Activated naive CD8-positive, alpha-beta T cell treated with anti-CD3 and anti-CD28 coated beads, Interleukin-2, amount 50 U/mL, for 16 hours (primary cell): ENCODE measurements around the gene DPM1.
"Not testable (repeated sequence)": the region's sequence is repeated elsewhere in the genome, so short reads cannot be mapped to it uniquely, and the experiment has no call there.

Experiments
- DNase-seq: peaks from one replicate; pipeline ENCODE4 v3.0.0-alpha.2; 2020; ENCODE audit warnings: low read depth, low spot score

Gene DPM1

DNA sequence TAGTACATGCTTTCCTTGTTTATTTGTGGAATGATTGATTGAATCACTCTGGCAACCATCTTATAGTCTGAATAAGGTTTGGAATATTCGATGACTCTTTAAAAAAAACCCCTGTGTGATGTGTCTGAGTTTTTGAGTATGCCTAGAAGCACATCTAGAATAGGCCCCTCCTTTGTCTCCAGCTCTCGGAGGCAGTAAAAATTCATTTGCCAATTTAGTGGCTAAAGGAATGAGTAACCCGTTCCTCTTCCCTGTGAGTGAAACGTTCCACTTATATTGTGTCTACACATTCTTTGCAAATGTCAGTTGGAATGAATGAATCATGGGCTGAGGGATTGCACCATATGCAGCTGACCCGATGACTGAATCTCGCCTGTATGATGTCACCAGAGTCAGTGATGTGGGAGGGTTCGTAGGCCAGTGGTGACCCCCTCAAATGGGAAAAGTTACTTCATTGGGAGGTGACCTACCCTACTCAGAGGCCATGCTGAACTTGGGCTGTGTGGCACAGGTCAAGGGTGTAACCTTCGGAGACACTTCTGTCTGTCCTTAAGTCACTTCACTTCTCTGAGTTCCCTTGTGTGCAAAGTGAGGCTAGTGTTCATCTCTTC lies 21.8 kb upstream of the DPM1 start:
- no peak for DNase-seq

DNA sequence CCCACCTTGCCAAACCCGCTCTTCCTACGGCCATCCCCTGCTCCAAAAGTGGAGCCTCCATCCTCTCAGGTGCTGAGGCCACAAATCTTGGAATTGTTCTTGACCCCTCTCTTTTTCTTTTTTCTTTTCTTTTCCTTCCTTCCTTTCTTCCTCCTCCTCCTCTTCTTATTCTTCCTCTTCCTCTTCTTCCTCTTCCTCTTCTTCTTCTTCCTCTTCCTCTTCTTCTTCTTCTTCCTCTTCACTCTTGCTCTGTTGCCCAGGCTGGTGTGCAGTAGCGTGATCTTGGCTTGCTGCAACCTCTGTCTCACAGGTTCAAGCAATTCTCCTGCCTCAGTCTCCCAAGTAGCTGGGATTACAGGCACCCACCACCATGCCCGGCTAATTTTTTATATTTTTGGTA lies 20.2 kb upstream of the DPM1 start:
- not testable (repeated sequence) for DNase-seq

DNA sequence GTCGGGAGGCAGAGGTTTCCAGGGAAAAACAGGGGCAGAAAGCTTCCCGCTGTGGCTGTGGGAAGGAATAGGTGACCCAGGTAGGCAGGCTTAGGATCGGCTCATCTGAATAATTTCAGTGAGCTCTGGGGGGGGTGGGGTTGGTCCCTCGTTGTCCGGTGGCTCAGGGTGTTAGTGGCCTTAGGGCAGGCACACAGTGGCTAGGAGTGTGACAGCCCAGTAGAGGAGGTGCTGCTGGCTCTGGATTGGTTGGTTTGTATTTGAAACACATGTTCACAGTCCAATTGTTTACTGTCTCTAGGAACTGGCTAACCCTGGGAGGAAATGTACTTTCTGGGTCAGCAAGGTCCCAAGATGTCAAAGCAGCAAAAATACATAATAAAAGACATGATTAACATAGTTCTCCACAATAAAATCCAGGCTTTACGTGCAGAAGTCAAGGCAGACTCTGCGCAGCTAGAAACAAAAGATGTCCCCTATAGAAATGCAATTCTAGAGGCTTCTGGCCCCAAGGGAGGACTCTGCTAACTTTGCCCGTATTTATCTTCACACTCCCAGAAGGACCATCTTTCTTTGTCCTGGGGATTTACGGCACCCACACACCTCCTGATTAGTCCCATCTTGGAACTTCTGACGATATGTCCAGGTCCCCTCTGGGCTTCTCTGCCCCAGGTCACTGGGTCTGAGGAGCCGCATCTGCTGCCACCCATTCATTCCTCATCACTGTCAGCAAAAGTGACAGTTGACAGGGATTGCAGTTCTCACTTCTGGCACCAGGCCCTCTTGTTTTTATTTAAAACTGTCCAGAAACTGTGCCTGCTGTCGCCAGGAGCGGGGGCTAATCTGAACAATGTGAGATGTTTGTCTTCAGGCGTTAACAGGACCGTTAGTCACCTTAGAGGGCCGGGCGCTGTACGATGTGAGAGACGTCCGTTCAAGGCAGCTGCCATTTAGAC lies 19.0 kb upstream of the DPM1 start:
- no peak for DNase-seq

DNA sequence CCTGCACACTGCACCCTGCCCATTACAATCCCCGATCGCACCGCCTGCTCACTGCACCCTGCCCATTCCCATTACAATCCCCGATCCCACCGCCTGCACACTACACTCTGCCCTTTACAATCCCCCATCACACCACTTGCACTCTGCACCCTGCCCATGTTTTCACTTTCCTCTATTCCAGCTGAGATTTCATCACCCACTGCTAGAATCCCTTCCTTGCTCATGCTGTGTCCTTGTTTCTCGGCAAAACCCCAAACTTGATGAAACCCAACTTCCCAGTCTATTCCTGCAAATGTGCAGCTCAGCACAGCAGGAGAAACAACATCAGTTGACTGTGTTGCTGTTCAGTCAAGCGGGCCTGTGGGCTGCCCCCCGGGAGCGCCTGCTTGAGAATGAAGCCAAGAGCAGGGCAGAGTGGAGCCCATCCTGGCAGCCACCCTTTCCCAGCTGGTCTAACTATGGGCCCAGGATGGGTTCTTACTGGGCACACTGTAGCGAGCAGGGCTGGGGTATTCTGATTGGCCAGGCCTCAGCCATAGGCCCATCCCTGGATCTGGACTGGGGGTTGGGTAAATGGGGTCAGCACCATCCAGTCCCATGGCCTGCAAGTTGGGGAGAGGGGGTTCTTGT lies 17.5 kb upstream of the DPM1 start:
- DNase-seq = no peak

DNA sequence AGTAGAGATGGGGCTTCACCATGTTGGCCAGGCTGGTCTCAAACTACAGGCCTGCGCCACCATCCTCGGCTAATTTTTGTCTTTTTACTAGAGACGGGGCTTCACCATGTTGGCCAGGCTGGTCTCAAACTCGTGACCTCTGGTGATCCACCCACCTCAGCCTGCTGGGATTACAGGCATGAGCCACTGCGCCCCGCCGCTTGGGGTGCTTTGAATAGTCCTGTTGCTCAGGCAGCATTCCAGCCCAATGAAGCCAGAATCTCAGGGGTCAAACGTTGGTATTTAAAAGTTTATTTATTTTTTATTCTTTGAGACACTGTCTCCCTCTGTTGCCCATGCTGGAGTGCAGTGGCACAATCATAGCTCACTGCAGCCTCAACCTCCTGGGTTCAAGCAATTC lies 11.6 kb upstream of the DPM1 start:
- DNase-seq = no peak

DNA sequence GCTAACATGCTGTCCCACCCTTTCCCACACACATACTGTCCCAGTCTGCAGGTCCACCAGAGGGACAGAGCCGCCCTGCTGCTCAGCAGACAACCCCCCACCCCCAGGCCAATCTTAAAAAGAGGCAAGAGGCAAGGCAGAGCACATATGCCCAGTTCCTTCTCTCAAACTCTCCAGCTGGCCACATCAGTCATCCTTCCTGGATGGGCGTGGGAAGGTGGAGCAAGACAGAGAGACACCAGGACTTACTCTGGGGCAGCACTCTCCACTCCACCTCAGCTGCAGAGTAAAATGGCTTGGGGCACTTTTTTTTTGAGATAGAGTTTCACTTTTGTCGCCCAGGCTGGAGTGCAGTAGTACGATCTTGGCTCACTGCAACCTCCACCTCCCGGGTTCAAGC lies 11.1 kb upstream of the DPM1 start:
- no peak for DNase-seq

DNA sequence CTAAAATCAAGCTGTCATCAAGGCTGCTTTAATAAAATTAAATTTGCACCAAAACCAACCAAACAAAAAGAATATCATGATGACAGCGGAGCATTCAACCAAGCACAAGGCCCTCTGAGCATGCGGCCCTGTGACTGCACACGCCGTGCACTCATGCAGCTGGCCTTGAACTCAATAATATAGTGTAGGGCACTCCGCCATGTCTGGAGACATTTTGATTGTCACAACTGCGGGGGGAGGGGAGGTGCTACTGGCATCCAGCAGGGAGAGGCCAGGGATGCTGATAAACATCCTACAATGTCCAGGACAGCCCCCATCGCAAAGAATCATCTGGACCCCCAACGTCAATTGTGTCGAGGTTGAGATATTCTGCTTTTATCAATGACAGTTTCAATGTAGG lies 10.0 kb upstream of the DPM1 start:
- no peak for DNase-seq

DNA sequence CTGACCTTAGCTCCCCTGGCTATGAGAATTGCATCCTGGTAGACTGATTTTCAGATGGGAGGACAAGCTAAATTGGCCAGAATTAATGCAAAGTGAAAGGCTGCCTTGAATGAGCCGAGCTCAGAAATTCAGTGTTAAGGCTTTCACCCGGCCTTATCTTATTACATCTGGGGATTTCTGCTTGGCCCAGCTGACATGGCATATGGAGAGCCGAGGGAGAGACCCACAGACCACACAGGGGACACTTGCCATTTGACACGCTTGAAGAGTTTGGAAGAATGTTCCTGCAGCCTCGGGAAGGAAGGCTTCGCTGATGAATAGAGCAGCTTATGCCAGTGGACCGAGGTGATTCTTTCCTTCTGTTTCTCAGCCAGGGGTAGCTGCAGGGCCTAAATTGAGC lies 9.3 kb upstream of the DPM1 start:
- no peak for DNase-seq

DNA sequence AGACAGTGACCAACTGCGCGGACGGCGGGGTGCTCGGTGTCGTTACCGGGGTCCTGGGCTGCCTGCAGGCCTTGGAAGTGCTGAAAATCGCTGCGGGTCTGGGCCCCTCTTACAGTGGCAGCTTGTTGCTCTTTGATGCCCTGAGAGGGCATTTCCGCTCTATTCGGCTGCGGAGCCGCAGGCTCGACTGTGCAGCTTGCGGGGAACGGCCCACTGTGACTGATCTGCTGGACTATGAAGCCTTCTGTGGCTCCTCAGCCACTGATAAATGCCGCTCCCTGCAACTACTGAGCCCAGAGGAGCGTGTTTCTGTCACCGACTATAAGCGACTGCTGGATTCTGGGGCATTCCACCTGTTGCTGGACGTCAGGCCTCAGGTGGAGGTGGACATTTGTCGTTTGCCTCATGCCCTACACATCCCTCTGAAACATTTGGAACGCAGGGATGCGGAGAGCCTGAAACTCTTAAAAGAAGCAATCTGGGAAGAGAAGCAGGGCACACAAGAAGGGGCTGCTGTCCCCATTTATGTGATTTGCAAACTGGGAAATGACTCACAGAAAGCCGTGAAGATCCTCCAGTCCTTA lies 1.3 kb upstream of the DPM1 start:
- no peak for DNase-seq

DNA sequence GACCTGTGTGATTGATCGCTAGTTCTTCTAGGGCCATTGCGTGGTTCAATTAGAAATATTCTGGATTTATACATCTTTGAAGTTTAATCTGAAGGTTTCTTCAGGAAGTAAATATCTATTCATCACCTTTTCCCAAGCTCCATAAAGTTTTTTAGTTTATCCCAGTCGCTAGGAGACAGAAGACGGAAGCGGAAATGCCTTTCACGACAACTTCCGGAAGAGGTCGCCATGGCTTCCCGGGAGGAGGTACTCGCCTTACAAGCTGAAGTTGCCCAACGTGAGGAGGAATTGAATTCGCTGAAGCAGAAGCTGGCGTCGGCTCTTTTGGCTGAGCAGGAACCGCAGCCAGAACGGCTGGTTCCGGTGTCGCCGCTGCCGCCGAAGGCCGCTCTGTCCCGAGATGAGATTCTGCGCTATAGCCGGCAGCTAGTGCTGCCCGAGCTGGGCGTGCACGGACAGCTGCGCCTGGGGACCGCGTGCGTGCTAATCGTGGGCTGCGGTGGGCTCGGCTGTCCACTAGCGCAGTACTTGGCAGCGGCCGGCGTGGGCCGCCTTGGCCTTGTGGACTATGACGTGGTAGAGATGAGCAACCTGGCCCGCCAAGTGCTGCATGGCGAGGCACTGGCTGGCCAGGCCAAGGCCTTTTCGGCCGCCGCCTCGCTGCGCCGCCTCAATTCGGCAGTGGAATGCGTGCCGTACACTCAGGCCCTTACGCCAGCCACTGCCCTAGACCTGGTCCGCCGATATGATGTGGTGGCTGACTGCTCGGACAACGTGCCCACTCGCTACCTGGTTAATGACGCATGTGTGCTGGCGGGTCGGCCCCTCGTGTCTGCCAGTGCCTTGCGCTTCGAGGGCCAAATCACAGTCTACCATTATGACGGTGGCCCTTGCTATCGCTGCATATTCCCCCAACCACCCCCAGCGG lies 547 bp upstream of the DPM1 start, which contains the start of gene MOCS3:
Gene MOCS3, plus strand, starts transcription at position 204 of the 928 bp plus-strand sequence. Its CDS starts 25 bp downstream, at position 229.
- DNase-seq = peak; percentile 69

DNA sequence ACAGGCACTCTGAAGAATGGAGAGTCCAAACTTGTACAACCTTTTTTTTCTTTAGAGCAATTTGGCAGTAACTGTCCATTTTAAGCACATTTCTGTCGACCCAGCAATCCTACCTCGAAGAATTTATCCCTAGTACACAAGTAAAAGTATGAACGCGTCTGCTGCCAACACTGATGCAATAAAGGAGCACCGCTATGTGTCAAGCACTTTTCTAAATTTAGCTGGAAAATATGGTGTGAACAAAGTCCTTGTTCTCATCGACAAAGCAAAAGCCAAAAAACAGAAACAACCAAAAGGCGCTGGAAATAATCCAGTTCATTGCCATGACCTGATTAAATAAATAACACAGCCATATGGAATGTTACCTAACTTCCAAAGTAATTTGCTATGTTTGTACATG lies 1.1 kb downstream of the DPM1 start:
- DNase-seq = no peak

DNA sequence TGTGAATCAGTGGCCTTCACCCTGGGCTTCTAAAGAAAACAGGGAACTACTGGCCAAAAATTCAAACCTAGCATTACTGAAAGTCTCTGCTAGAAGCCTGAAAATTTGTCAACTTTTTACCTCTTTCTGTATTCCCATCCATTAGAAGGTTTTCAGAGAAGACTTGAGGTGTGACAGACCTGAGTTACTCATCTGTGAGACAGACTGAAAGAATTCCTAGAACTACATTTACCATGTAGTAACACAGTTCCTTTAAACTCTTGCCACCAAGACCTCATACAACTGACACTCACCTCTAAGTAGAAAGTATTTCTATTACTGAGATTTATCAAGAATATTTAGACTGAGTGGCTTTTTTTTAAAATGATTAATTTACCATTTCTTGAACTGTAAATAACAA lies 4.5 kb downstream of the DPM1 start:
- DNase-seq = no peak

DNA sequence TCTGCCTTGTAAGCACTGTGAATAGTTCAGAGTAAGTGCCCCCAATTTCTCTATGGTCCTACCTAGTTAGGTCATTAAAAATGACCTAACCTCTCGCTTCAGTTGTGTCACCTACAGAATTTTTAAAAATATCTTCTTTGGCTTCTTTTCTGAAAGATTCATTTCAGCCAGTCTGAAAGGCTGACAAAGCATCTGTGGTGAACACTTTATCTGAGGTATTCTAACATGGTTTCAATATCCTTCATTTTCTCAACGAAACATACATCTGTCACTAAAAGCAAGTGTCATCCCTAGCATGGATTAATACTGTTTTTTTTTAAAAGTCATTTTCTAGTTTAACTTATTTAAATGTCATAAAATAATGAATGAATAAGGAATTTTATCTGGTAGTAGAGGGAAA lies 5.1 kb downstream of the DPM1 start:
- DNase-seq = no peak

DNA sequence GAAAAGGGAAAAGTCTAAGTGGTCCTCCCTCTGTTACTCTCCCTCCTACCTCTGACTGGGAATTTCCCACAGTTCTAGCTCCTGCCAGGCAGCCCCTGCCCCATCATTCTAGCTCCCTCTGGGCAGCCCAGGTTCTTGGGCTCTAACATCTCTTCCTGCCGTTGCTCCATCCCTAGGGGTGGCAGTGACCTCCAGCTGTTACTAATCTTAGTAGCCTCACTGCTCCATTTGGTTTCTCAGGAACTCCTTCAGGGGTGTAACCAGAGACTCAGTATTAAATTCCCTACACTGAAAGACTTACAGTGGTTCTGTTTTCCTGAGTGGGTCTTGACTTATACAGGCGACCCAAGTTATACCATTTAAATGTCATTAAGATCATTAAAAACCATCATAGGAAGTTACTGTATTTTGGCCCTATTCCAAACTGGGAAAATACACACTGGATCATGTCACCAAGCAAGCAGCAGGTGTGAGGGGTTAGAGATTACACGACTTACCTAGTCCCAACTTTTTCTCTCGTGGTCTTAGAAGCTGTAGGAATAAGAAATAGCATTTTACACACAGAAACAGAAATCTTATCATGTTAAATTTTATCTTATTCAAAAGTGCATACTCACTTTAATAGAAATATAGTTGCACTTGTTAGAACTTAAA lies 10.1 kb downstream of the DPM1 start:
- DNase-seq = no peak

DNA sequence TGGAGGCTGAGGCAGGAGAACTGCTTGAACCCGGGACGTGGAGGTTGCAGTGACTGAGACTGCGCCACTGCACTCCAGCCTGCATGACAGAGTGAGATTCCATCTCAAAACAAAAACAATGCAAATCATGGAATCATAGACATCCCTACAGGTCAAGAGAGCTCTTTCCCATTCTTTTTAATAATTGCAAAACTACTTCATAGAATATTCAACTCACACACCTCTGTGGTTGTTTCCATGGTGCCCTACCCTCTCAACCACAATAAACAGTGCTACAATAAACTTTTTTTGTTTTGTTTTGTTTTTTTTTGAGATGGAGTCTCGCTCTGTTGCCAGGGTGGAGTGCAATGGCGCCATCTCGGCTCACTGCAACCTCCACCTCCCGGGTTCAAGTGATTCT lies 15.3 kb downstream of the DPM1 start:
- no peak for DNase-seq

DNA sequence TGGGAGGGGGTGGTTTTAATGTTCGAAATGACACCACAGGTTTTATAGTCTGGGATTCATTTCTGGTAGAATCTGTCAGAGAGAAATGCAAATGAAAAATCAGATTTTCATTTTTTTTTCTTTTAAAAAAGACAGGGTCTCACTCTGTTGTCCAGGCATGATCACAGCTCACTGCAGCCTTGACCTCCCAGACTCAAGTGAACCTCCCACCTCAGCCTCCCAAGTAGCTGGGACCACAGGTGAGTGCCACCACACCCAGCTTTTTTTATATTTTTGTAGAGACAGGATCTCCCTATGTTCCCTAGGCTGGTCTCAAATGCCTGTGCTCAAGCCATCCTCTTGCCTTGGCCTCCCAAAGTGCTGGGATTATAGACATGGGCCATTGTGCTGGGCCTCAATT lies 24.7 kb downstream of the DPM1 start:
- DNase-seq = no peak

DNA sequence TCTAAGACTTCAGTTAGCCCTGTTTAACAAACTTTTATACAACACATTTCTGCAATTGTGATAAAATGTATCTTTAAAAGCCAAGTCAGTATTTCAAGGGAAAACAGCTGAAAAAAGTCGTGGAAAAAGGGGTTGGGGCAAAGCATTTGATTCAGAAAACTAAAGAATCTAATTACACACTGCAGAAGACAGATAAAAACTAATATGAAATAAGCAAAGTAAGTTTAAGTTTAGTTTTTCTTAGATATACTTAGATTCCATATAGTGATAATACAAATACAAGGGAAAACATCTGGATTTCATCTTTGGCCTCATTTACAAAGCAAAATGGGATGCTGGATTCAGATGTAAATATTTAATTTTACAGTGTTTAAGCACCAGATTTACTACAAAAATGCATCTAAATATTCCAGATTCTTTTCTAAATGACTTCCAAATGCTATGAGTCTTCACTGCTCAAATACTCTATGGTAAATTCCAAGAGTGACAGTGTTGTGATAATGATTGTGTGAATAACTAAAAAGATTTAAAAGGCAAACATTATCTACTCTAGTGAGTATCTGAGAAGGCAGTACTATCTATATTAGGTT lies 25.5 kb downstream of the DPM1 start:
- no peak for DNase-seq

DNA sequence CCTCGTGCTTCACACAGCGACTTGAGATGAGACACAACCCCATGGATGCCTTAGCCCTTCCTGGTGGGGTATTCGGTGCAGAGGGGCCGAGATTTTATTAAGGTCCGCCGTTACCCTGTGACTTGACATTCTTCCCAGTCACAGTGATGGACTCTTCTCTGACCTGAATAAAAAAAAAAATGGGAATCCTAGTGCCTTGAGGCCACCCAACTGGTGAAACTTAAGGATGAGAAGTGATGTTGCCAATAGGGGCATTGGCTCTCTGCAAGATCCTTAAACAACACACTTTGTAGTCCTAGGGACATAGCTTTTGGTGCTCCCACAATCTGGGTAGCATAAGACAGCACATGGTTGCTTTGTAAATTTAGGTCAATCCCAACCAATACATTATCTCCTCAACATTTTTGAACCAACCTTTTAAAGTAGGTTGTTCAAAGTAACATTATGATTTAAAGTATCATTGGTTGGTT lies 26.3 kb downstream of the DPM1 start:
- no peak for DNase-seq

DNA sequence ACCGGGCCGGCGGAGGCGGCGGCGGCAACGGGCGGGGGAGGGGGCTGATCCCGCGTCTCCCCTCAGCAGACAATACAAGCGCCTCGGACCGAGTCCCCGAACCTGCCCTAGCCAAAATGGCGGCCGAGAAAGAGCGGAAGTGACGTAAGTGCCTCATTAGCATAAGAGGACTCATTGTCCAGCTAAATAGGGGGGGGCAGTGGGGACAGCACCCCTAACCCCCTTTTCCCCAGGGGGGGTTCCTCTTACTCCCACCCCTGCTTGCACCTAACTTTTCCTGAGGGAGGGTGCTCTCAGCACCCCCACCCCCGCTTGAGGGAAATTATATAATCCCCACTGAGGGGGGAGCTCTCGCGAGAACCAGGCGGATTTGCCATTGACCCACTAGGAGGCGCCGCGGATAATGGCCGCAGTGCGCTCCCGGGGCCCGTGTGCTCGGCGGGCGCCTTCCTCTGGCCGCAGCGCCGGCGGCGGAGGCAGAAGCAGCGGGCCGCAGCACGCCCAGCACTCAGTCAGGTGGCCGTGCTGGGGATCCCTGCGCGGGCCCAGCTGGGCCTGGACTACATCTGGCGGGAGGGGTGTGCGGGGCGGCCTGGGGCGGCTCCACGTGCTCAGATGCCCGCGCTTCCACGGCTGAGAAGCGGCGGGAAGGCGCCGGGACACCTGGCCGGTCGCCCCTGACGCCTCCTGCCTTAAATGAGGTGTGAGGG lies 26.9 kb downstream of the DPM1 start, which contains the start of gene ADNP:
Gene ADNP, minus strand, starts transcription at position 132 of the 710 bp plus-strand sequence. CDS start 27,441 bp downstream, outside the sequence.
- DNase-seq = peak; percentile 65
